IMR-90 (cell line): ENCODE measurements around the gene DCUN1D2. TPM values are rescaled to one million over a fixed set of nuclear protein-coding genes. Genes with fewer than 3 reads are reported as not detected.

Experiments used
- ATAC-seq: fragments of 200-7000 bp; cut with Tn5 transposase; 2 replicates; pipeline ENCODE4 v1.9.1; 2020; ENCODE audit warnings: low read depth, mild to moderate bottlenecking, moderate library complexity
- BruUV-seq: library from RNA; stranded (reverse); fragments of 400-500 nt; replicated peaks from 2 replicates; lab custom pipeline; 2021; lab: Mats Ljungman, UMichigan
- CTCF ChIA-PET: fragments of 300-600 bp; formaldehyde crosslinking; extraction: SDS; loops from one replicate; lab custom pipeline; 2021; ENCODE audit warnings: antibody characterized with exemption; lab: Yijun Ruan, JAX
- POLR2A ChIA-PET: fragments of 300-600 bp; sonication (Branson Sonifier 250); formaldehyde crosslinking; loops from one replicate; lab custom pipeline; 2022; ENCODE audit warnings: antibody characterized with exemption; ENCODE audit not compliant: unreplicated experiment; lab: Charles Lee
- DNase-seq: peaks from one replicate; pipeline ENCODE4 v3.0.0; 2013
- H2AFZ ChIP-seq: replicated peaks from 2 replicates; pipeline ENCODE3; 2013; ENCODE audit warnings: low read length, mild to moderate bottlenecking; ENCODE audit not compliant: poor library complexity
- H2AK5ac ChIP-seq: 2 replicates; pipeline ENCODE4 v1.6.1; 2013; ENCODE audit warnings: low read depth, low read length, inconsistent platforms
- H2AK9ac ChIP-seq: replicated peaks from 2 replicates; pipeline ENCODE3; 2013; ENCODE audit warnings: mild to moderate bottlenecking, low read depth, low read length, moderate library complexity; ENCODE audit not compliant: poor library complexity
- H2BK120ac ChIP-seq: 2 replicates; pipeline ENCODE4 v1.6.1; 2013; ENCODE audit warnings: low read depth, low read length, inconsistent platforms
- H2BK15ac ChIP-seq: 3 replicates; pipeline ENCODE4 v1.6.1; 2013; ENCODE audit warnings: low read depth, low read length, inconsistent platforms
- H2BK20ac ChIP-seq: 2 replicates; pipeline ENCODE4 v1.6.1; 2013; ENCODE audit warnings: low read depth, mild to moderate bottlenecking, inconsistent platforms, low read length, moderate library complexity
- H2BK5ac ChIP-seq: 2 replicates; pipeline ENCODE4 v1.6.1; 2013; ENCODE audit warnings: mild to moderate bottlenecking, low read depth, low read length, inconsistent platforms; ENCODE audit not compliant: poor library complexity, severe bottlenecking
- H3K14ac ChIP-seq: replicated peaks from 2 replicates; pipeline ENCODE4 v1.6.1; 2013; ENCODE audit warnings: low read depth, low read length, inconsistent platforms
- H3K18ac ChIP-seq: 2 replicates; pipeline ENCODE4 v1.6.1; 2013; ENCODE audit warnings: low read depth, low read length, control low read depth
- H3K23ac ChIP-seq: 2 replicates; pipeline ENCODE4 v1.6.1; 2013; ENCODE audit warnings: low read depth, low read length, inconsistent platforms
- H3K27ac ChIP-seq: 2 replicates; pipeline ENCODE4 v1.5.1; 2013; ENCODE audit warnings: mild to moderate bottlenecking, control low read depth, low read length; ENCODE audit not compliant: insufficient read depth
- H3K27me3 ChIP-seq: 2 replicates; pipeline ENCODE4 v1.6.1; 2013; ENCODE audit warnings: low read length; ENCODE audit not compliant: control insufficient read depth, insufficient read depth
- H3K36me3 ChIP-seq: 2 replicates; pipeline ENCODE4 v1.6.1; 2013; ENCODE audit warnings: low read length, mixed read lengths; ENCODE audit not compliant: control insufficient read depth, insufficient read depth
- H3K4ac ChIP-seq: 2 replicates; pipeline ENCODE4 v1.6.1; 2013; ENCODE audit warnings: low read depth, low read length, inconsistent platforms
- H3K4me1 ChIP-seq: 2 replicates; pipeline ENCODE4 v1.6.1; 2013; ENCODE audit warnings: low read length, mixed read lengths; ENCODE audit not compliant: control insufficient read depth, insufficient read depth
- H3K4me2 ChIP-seq: 2 replicates; pipeline ENCODE4 v1.6.1; 2013; ENCODE audit warnings: low read depth, mild to moderate bottlenecking, control low read depth, low read length, moderate library complexity
- H3K4me3 ChIP-seq: 2 replicates; pipeline ENCODE4 v1.5.1; 2013; ENCODE audit warnings: low read depth, mild to moderate bottlenecking, control low read depth, low read length, moderate library complexity; ENCODE audit not compliant: insufficient read depth
- H3K56ac ChIP-seq: 2 replicates; pipeline ENCODE4 v1.6.1; 2013; ENCODE audit warnings: low read length, inconsistent platforms; ENCODE audit not compliant: insufficient read depth; ENCODE audit errors: extremely low read depth
- H3K79me1 ChIP-seq, 2 experiments: 2 replicates each; pipeline ENCODE4 v1.6.1; 2013; ENCODE audit warnings: low read length in 2 of 2, inconsistent platforms in 1 of 2, low read depth in 1 of 2
- H3K9ac ChIP-seq: 2 replicates; pipeline ENCODE4 v1.6.1; 2013; ENCODE audit warnings: low read depth, low read length, control low read depth
- H3K9me1 ChIP-seq: 2 replicates; pipeline ENCODE4 v1.6.1; 2013; ENCODE audit warnings: low read length, inconsistent platforms; ENCODE audit not compliant: insufficient read depth
- H3K9me3 ChIP-seq: 2 replicates; pipeline ENCODE4 v1.6.1; 2013; ENCODE audit warnings: low read length; ENCODE audit not compliant: control insufficient read depth, insufficient read depth
- H4K20me1 ChIP-seq: 2 replicates; pipeline ENCODE4 v1.6.1; 2013; ENCODE audit warnings: low read length, inconsistent platforms; ENCODE audit not compliant: insufficient read depth
- H4K5ac ChIP-seq: 2 replicates; pipeline ENCODE4 v1.6.1; 2013; ENCODE audit warnings: mild to moderate bottlenecking, low read depth, low read length, control low read depth
- H4K8ac ChIP-seq, 2 experiments: 2 replicates each; pipeline ENCODE4 v1.6.1; 2013; ENCODE audit warnings: low read depth in 2 of 2, low read length in 2 of 2, control low read depth in 1 of 2, inconsistent platforms in 1 of 2
- H4K91ac ChIP-seq: 2 replicates; pipeline ENCODE4 v1.6.1; 2013; ENCODE audit warnings: low read depth, low read length, inconsistent platforms; ENCODE audit not compliant: insufficient read depth
- BHLHE40 ChIP-seq: fragments of 150-350 bp; IDR thresholded peaks from 2 replicates; pipeline ENCODE4 v1.6.1; 2016; ENCODE audit warnings: mild to moderate bottlenecking, low read depth, low read length
- CEBPB ChIP-seq: IDR thresholded peaks from 2 replicates; pipeline ENCODE4 v1.6.1; 2012; ENCODE audit warnings: low read depth, low read length, improper control_type of control experiment
- CHD1 ChIP-seq: IDR thresholded peaks from 2 replicates; pipeline ENCODE4 v1.6.1; 2012; ENCODE audit warnings: low read depth, low read length, improper control_type of control experiment
- CTCF ChIP-seq: conservative IDR thresholded peaks from 2 replicates; pipeline ENCODE4 v1.5.1; 2012; ENCODE audit warnings: mild to moderate bottlenecking, low read depth, low read length, improper control_type of control experiment
- ELK1 ChIP-seq: fragments of 150-350 bp; IDR thresholded peaks from 2 replicates; pipeline ENCODE4 v1.6.1; 2016; ENCODE audit warnings: low read depth, mild to moderate bottlenecking, low read length, moderate library complexity, borderline replicate concordance
- FOS ChIP-seq: fragments of 150-350 bp; IDR thresholded peaks from 2 replicates; pipeline ENCODE4 v1.6.1; 2016; ENCODE audit warnings: low read depth, low read length
- MAFK ChIP-seq: IDR thresholded peaks from 2 replicates; pipeline ENCODE4 v1.6.1; 2012; ENCODE audit warnings: low read depth, low read length, improper control_type of control experiment
- MAZ ChIP-seq: IDR thresholded peaks from 2 replicates; pipeline ENCODE4 v1.6.1; 2012; ENCODE audit warnings: low read depth, mild to moderate bottlenecking, low read length, improper control_type of control experiment, moderate library complexity, borderline replicate concordance
- MXI1 ChIP-seq: IDR thresholded peaks from 2 replicates; pipeline ENCODE4 v1.6.1; 2012; ENCODE audit warnings: low read depth, mild to moderate bottlenecking, low read length, moderate library complexity, borderline replicate concordance
- NFE2L2 ChIP-seq: fragments of 150-350 bp; IDR thresholded peaks from 2 replicates; pipeline ENCODE4 v1.6.1; 2016; ENCODE audit warnings: low read depth, mild to moderate bottlenecking, low read length
- POLR2A ChIP-seq: IDR thresholded peaks from 2 replicates; pipeline ENCODE4 v1.6.1; 2012; ENCODE audit warnings: mild to moderate bottlenecking, low read depth, low read length
- RAD21 ChIP-seq: IDR thresholded peaks from 2 replicates; pipeline ENCODE4 v1.6.1; 2012; ENCODE audit warnings: low read length, improper control_type of control experiment
- RCOR1 ChIP-seq: IDR thresholded peaks from 2 replicates; pipeline ENCODE4 v1.6.1; 2012; ENCODE audit warnings: mild to moderate bottlenecking, low read length, improper control_type of control experiment; ENCODE audit not compliant: insufficient replicate concordance
- RFX5 ChIP-seq: IDR thresholded peaks from 2 replicates; pipeline ENCODE4 v1.8.0; 2012; ENCODE audit warnings: low read depth, mild to moderate bottlenecking, low read length, moderate library complexity
- SMC3 ChIP-seq: fragments of 150-350 bp; IDR thresholded peaks from 2 replicates; pipeline ENCODE4 v1.6.1; 2016; ENCODE audit warnings: low read depth, mild to moderate bottlenecking, antibody characterized with exemption, low read length, moderate library complexity
- WGBS, 2 experiments: methylation state at CpG; one replicate each; pipeline versions ENCODE4 v1.1.5 to v1.1.7; 2013; ENCODE audit warnings: missing lambda C conversion rate in 2 of 2; ENCODE audit not compliant: insufficient read length in 1 of 2; ENCODE audit errors: extremely low coverage in 2 of 2; 5-methylcytosine and 5-hydroxymethylcytosine counted together
- dilution Hi-C: fragments of 300-500 bp; cut with HindIII; formaldehyde crosslinking; loops from one replicate; pipeline ENCODE4 v1.14.3; 2018; ENCODE audit warnings: low sequenced_read_pairs; ENCODE audit not compliant: unreplicated experiment
- in situ Hi-C: fragments of 300-500 bp; cut with MboI; formaldehyde crosslinking; loops from 3 replicates; pipeline ENCODE4 v1.14.3; 2019; ENCODE audit warnings: low sequenced_read_pairs, inconsistent platforms, mixed read lengths
- intact Hi-C: fragments of 100-400 bp; cut with micrococcal nuclease; formaldehyde crosslinking; loops from 2 replicates; pipeline ENCODE4 v1.10.0; 2022
- polyA plus RNA-seq, 3 experiments: library from polyadenylated mRNA; depleted of rRNA; stranded (reverse); fragments of >200 nt; gene quantifications; 2 replicates each; pipeline ENCODE4 v1.2.3, GENCODE V29; 2012; ENCODE audit warnings: low replicate concordance in 1 of 3
- total RNA-seq: library from RNA; depleted of rRNA; stranded (reverse); fragments of >200 nt; gene quantifications from 2 replicates; pipeline ENCODE4 v1.2.3, GENCODE V29; 2012

DCUN1D2 gene
- total and polyA plus RNA-seq, 2 of the 4 experiments (the other 2 are of a cell fraction), result 8.1 to 11.5 TPM

- Histone ChIP-seq H3K56ac (no peak overlapping the region), H3K9me1 (no peaks in the 10 kb centered on the region), H3K4ac (no peak overlapping the region), H4K91ac (no peak overlapping the region), H4K5ac (no peak overlapping the region), H3K9ac (no peak overlapping the region), H2AFZ (no peak overlapping the region), H4K8ac (no peak overlapping the region), H2BK5ac (no peak overlapping the region), H3K4me1 (peaks cover 7% of the 10 kb centered on the region; the same call in 1 of the 2 replicates), H3K4me3 (no peak overlapping the region), H3K4me2 (no peak overlapping the region), H3K23ac (no peak overlapping the region), H3K27me3 (peaks cover 3% of the 10 kb centered on the region; the same call in 1 of the 2 replicates), H3K79me1 (no peaks in the 10 kb centered on the region), H3K14ac (no peak overlapping the region), H3K18ac (no peak overlapping the region), H3K9me3 (no peaks in the 10 kb centered on the region), H4K20me1 (no peaks in the 10 kb centered on the region), H2AK5ac (no peak overlapping the region), H2BK120ac (no peak overlapping the region), H2AK9ac (no peak overlapping the region), H3K27ac (no peak overlapping the region), H2BK15ac (no peak overlapping the region), H3K36me3 (no peaks in the 10 kb centered on the region), H2BK20ac (no peak overlapping the region)
- dilution Hi-C loops (no loop called here), in situ Hi-C loops (no loop called here), intact Hi-C loops (no loop called here)
- ChIA-PET CTCF (no interaction called here), POLR2A (no interaction called here)
- TF ChIP-seq MXI1, result no peak
- no peak for TF ChIP-seq FOS
- no peak for TF ChIP-seq SMC3
- no peak for TF ChIP-seq BHLHE40
- TF ChIP-seq CEBPB, result no peak
- no peak for TF ChIP-seq RAD21
- TF ChIP-seq ELK1, result no peak
- TF ChIP-seq POLR2A, result no peak
- TF ChIP-seq CHD1, result no peak
- TF ChIP-seq MAZ, result no peak
- TF ChIP-seq RCOR1, result no peak
- no peak for TF ChIP-seq RFX5
- no peak for TF ChIP-seq CTCF
- no peak for TF ChIP-seq NFE2L2
- TF ChIP-seq MAFK, result no peak
- no peak for DNase-seq
- ATAC-seq, result no peak
- 79% methylated on average over 10 of the region's 26 CpGs; no CpG with 5 or more reads in 1 of the 2 experiments for WGBS, 2 experiments
- BruUV-seq, result no TSS peak
These were observed 67.5 kb downstream of the DCUN1D2 start for GRCh38 chr13:113422807-113423519.
